Heart right ventricle (tissue), 16 donors: ENCODE data around the gene SGPP2. TPM values are rescaled to one million over a fixed set of nuclear protein-coding genes. Genes with fewer than 3 reads are reported as not detected.
"Not testable (repeated sequence)": the region's sequence is repeated elsewhere in the genome, so short reads cannot be mapped to it uniquely, and the experiment has no call there.

ENCODE experiments used
- ATAC-seq, 8 donors: fragments of 200-7000 bp; cut with Tn5 transposase; one replicate each; pipeline ENCODE4 v1.9.1; 2020; ENCODE audit warnings: mild to moderate bottlenecking in 8 of 8, moderate library complexity in 8 of 8, moderate number of reproducible peaks in 1 of 8
- DNase-seq, 2 donors: peaks; one replicate each; pipeline ENCODE4 v3.0.0-alpha.2; 2020
- H3K27ac ChIP-seq, 10 donors: fragments of 200-600 bp; sonication (generic) in 2 of 10; one replicate each; pipeline versions ENCODE4 v1.5.0 to v1.8.0; 2020 to 2022; ENCODE audit warnings: mild to moderate bottlenecking in 3 of 10
- H3K27me3 ChIP-seq, 7 donors: fragments of 200-600 bp; one replicate each; pipeline ENCODE4 v1.8.0; 2021 to 2022; ENCODE audit warnings: mild to moderate bottlenecking in 2 of 7
- H3K36me3 ChIP-seq, 9 donors: fragments of 200-600 bp; sonication (generic) in 1 of 9; one replicate each; pipeline versions ENCODE4 v1.5.0 to v1.8.0; 2020 to 2022; ENCODE audit warnings: mild to moderate bottlenecking in 2 of 9
- H3K4me1 ChIP-seq, 9 donors: fragments of 200-600 bp; sonication (generic) in 1 of 9; one replicate each; pipeline versions ENCODE4 v1.5.0 to v1.8.0; 2020 to 2022; ENCODE audit warnings: mild to moderate bottlenecking in 4 of 9
- H3K4me3 ChIP-seq, 10 donors: fragments of 200-600 bp; sonication (generic) in 2 of 10; one replicate each; pipeline versions ENCODE4 v1.5.0 to v1.8.0; 2020 to 2022; ENCODE audit warnings: mild to moderate bottlenecking in 7 of 10, moderate library complexity in 2 of 10
- H3K9me3 ChIP-seq, 11 donors: fragments of 200-600 bp in 10 of 11; sonication (generic) in 2 of 11; one replicate each; pipeline versions ENCODE4 v1.5.0 to v1.8.0; 2013 to 2022; ENCODE audit warnings: mild to moderate bottlenecking in 2 of 11, control low read depth in 1 of 11, moderate library complexity in 1 of 11
- WGBS, 2 donors: extraction: QIAGEN DNeasy Blood & Tissue Kit; methylation state at CpG; one replicate each; pipeline ENCODE4 v1.1.7; 2013; ENCODE audit warnings: inconsistent platforms in 1 of 2; 5-methylcytosine and 5-hydroxymethylcytosine counted together
- intact Hi-C, 10 donors: fragments of 100-400 bp; cut with DNase I; formaldehyde crosslinking; loops; one replicate each; pipeline versions ENCODE4 v1.11.1 to v1.14.2; 2022
- polyA plus RNA-seq, 2 donors: library from polyadenylated mRNA; stranded (reverse); fragments of 200-250 nt; gene quantifications; one replicate each; pipeline ENCODE4 v1.2.3, GENCODE V29; 2013
- total RNA-seq, 10 donors: library from RNA; stranded (reverse); fragmentation: NEBNext Ultra II Directional in 3 of 10; extraction: Animal tissue kit (Norgen Biotek cat#: 25700) in 3 of 10; gene quantifications; one replicate each; pipeline versions ENCODE4 v1.2.1 to v1.2.4, GENCODE V29; 2021 to 2023
- TF ChIP-seq, protein P1 (sequence below), 9 donors: fragments of 200-600 bp; sonication (generic) in 2 of 9; IDR thresholded peaks; one replicate each; pipeline versions ENCODE4 v1.5.0 to v1.8.0; 2021 to 2022; ENCODE audit warnings: antibody characterized with exemption in 9 of 9, mild to moderate bottlenecking in 5 of 9, moderate library complexity in 1 of 9
- donor health status: Arrhythmogenic right ventricular cardiomyopathy.
- donor health status: ischemic (EF 13 %, LVEDD 7.1; RV severe dilation, severe dysfunction).
- donor health status: healthy with polysubstance abuse.
- donor health status: DM: no; HTN: yes; CAD: no.
- donor health status: DM: no; HTN: no; CAD: no.
- donor health status: ischemic (EF 25% LVEDD 6.9; RV normal size, moderate dysfunction).
- donor health status: ischemic (EF 25% LVEDD 5.7; RV mildly dilated, moderate dysfunction).
- donor health status: healthy.
- donor health status: DM: yes; HTN: yes; CAD: no.
- donor health status: Ischemic cardiomyopathy.
- donor health status: ischemic (EF 35%, LVEDD 5.7; RV mildly dilated, moderate dysfunction).
- donor health status: nonischemic (EF 11% LVEDD 7.7; RV severe dilation, severe dysfunction).
- donor health status: DM: yes; HTN: yes; CAD: no.
- donor health status: PGD.
- donor health status: ischemic (EF 29% LVEDD 5.4; RV normal size, mild dysfunction).
- donor health status: nonischemic (EF 23%, LVEDD 6.1; RV moderate dilation, normal function).

SGPP2 gene
- total and polyA plus RNA-seq, 12 donors, result 0.54 to 34.4 (median 5.7) TPM

DNA sequence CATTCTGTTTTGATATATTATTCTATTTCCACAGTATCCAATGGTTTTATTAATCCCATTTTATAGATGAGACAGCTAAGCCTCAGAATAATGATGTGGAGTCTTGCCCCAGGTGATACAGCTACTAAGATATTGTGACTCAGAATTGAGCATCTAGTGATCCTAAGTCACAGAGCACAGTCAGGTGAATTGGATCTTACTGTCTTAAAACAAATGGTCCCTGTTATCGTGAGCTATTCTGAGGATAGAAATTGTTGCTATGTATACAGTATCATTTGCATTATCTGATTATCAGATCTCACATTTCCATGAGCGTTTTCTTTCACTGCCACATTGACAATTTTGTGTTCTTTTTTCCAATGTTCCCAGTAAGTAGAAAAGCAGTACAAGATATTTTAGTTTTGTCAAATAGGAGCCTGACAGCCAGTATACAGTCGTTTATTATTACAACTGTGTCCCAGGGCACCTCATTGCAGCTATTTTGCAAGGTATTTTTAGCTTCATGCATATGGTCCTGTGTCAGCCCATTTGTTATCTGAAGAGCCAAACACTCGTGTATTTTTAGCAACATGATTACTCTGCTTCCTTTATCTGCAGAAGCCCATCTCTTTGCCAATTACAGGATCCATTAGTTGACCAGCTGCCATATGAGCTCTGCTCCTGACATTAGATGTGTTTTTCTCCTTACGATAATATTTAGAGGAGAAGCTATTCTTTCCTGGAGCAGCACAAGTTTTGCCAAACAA lies 25.1 kb upstream of the SGPP2 start:
- TF ChIP-seq, protein P1, sequence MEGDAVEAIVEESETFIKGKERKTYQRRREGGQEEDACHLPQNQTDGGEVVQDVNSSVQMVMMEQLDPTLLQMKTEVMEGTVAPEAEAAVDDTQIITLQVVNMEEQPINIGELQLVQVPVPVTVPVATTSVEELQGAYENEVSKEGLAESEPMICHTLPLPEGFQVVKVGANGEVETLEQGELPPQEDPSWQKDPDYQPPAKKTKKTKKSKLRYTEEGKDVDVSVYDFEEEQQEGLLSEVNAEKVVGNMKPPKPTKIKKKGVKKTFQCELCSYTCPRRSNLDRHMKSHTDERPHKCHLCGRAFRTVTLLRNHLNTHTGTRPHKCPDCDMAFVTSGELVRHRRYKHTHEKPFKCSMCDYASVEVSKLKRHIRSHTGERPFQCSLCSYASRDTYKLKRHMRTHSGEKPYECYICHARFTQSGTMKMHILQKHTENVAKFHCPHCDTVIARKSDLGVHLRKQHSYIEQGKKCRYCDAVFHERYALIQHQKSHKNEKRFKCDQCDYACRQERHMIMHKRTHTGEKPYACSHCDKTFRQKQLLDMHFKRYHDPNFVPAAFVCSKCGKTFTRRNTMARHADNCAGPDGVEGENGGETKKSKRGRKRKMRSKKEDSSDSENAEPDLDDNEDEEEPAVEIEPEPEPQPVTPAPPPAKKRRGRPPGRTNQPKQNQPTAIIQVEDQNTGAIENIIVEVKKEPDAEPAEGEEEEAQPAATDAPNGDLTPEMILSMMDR (IDR thresholded peaks at IDR 0.05), result no peak
- no peaks in the 10 kb centered on the region for H3K36me3 ChIP-seq
- WGBS, 2 donors, result 16 to 17% methylated on average over 5 of the region's 5 CpGs
- no peaks in the 10 kb centered on the region for H3K27me3 ChIP-seq
- peak overlapping the region in 1 of 10 donors; percentile 4 for H3K4me3 ChIP-seq
- peak overlapping the region in 7 of 10 donors; percentile 50 to 74 (median 65) for H3K27ac ChIP-seq
- H3K4me1 ChIP-seq, result peaks cover 0 to 9% (median 0%) of the 10 kb centered on the region in 9 donors
- intact Hi-C loops, result loop anchor here in 1 of 10 donors (1.0 kb wide), 1 partner anchor 24 kb away; no protein-coding TSS in a partner anchor
- peaks cover 0 to 15% (median 4%) of the 10 kb centered on the region in 11 donors for H3K9me3 ChIP-seq
- DNase-seq (peak in 1 of 2 donors; percentile 14), ATAC-seq (peak; percentile 65 to 95 (median 89))

DNA sequence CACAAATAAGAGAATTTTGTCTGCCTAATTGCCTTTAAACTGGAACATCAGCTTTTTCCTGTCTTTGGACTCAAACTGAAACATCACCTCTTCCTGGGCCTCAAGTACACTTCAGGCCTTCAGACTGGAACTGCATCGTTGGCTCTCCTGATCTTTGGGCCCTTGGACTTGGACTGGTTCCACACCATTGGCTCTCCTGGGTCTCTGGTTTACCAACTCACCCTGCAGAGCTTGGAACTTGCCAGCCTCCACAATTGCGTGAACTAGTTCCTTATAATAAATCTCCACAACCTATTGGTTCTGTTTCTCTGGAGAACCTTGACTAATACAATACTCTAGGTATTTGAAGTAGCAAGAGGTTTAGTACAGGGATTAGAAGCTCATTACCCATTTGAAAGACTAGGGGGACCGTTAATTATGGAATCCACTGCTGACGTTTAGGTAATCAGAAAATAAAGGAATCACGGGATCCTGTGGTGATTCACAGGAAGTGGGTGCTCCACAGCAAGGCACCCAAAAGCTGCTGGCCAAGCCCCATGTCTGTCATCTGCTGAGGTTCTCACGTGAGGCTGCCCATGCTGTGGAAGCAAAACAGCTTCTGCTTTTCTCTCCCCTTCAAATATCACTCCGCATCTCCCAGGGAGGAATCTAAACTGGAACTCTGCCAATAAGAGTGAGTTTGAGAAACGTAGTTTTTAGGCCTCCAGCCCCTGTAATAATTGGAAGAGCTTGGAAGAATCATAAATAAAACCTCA lies 20.0 kb upstream of the SGPP2 start:
- no peaks in the 10 kb centered on the region for H3K9me3 ChIP-seq
- peak overlapping the region in 1 of 10 donors; percentile 50 for H3K27ac ChIP-seq
- TF ChIP-seq, protein P1 (IDR thresholded peaks at IDR 0.05), result no peak
- no peaks in the 10 kb centered on the region for H3K27me3 ChIP-seq
- H3K4me1 ChIP-seq, result no peaks in the 10 kb centered on the region
- H3K4me3 ChIP-seq, result no peak overlapping the region
- DNase-seq, result no peak
- 56 to 61% methylated on average over 8 of the region's 8 CpGs for WGBS, 2 donors
- intact Hi-C loops, result no loop called here
- ATAC-seq, result peak in 2 of 8 donors; percentile 20 to 53
- H3K36me3 ChIP-seq, result no peaks in the 10 kb centered on the region

DNA sequence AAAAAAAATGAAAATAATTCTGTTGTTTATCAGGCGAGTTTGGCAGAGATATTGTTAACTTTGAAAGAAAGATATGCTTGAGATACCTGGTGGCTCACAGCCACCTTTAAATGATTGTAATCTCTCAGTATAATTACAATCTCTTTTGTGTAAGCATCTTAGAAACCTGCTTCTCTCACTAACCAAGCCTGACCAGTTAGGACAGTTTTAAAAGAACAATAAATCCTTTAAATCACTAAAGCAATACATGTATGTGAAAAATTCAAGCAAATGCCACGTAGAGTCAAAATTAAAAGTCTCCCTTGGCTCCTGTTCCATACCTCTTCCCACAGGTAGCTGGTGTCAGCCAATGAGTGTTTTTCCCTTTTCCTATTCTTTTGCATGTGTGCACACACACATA lies 15.7 kb upstream of the SGPP2 start:
- intact Hi-C loops, result no loop called here
- H3K9me3 ChIP-seq, result peaks cover 0 to 12% (median 0%) of the 10 kb centered on the region in 11 donors
- no peak for ATAC-seq
- H3K36me3 ChIP-seq, result no peaks in the 10 kb centered on the region
- H3K4me1 ChIP-seq, result no peaks in the 10 kb centered on the region
- 75 to 90% methylated on average over 2 of the region's 2 CpGs for WGBS, 2 donors
- no peak overlapping the region for H3K27ac ChIP-seq
- no peak overlapping the region for H3K4me3 ChIP-seq
- H3K27me3 ChIP-seq, result no peaks in the 10 kb centered on the region
- TF ChIP-seq, protein P1 (IDR thresholded peaks at IDR 0.05), result no peak
- DNase-seq, result no peak

DNA sequence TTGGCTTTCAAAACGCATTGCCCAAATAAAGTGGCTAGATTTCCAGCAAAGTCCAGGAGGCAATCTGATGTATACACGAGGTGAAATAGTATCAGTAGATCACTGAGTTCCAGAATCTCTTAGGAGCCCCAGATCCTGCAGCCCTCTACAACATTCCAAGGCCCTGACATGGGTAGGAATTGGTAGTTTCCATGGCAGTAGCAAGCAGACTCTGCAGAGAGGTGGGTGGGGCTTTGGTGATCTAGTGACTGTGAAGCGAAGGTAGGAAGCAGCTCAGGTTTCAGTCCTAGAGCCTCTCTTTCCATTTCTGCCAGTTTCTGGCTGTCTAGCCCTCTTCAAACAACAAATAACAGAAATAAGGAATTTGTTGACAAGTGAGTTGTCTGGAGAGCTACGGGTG lies 13.8 kb upstream of the SGPP2 start:
- DNase-seq (no peak), ATAC-seq (no peak)
- H3K4me3 ChIP-seq, result no peak overlapping the region
- TF ChIP-seq, protein P1 (IDR thresholded peaks at IDR 0.05), result no peak
- peaks cover 0 to 19% (median 0%) of the 10 kb centered on the region in 11 donors for H3K9me3 ChIP-seq
- intact Hi-C loops, result no loop called here
- H3K27ac ChIP-seq, result no peak overlapping the region
- H3K27me3 ChIP-seq, result no peaks in the 10 kb centered on the region
- 79 to 81% methylated on average over 4 of the region's 4 CpGs for WGBS, 2 donors
- H3K4me1 ChIP-seq, result no peaks in the 10 kb centered on the region
- H3K36me3 ChIP-seq, result no peaks in the 10 kb centered on the region

DNA sequence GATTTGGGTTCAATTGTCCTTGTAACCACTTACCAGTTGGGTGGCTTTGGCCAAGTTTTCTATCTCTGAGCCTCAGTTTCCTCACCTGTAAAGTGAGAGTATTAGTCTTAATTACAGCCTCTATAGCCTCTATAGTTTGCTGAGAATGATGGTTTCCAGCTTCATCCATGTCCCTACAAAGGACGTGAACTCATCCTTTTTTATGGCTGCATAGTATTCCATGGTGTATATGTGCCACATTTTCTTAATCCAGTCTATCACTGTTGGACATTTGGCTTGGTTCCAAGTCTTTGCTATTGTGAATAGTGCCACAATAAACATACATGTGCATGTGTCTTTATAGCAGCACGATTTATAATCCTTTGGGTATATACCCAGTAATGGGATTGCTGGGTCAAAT lies 12.0 kb upstream of the SGPP2 start:
- whole genome bisulfite sequencing, 2 donors, result 85 to 87% methylated on average over 2 of the region's 2 CpGs
- H3K27ac ChIP-seq, ATAC-seq, H3K4me3 ChIP-seq, H3K36me3 ChIP-seq, intact Hi-C loops, H3K4me1 ChIP-seq, H3K27me3 ChIP-seq, DNase-seq: not testable (repeated sequence)
- peaks cover 0 to 23% (median 0%) of the 10 kb centered on the region in 11 donors for H3K9me3 ChIP-seq
